GM18868 (cell line): Measurements from ENCODE around the gene MRC2.

Experiments used
- ATAC-seq: cut with Tn5 transposase; IDR thresholded peaks from one replicate; pipeline ENCODE4 v1.9.1; 2021; ENCODE audit warnings: mild to moderate bottlenecking, moderate library complexity; ENCODE audit not compliant: unreplicated experiment

Gene MRC2

DNA sequence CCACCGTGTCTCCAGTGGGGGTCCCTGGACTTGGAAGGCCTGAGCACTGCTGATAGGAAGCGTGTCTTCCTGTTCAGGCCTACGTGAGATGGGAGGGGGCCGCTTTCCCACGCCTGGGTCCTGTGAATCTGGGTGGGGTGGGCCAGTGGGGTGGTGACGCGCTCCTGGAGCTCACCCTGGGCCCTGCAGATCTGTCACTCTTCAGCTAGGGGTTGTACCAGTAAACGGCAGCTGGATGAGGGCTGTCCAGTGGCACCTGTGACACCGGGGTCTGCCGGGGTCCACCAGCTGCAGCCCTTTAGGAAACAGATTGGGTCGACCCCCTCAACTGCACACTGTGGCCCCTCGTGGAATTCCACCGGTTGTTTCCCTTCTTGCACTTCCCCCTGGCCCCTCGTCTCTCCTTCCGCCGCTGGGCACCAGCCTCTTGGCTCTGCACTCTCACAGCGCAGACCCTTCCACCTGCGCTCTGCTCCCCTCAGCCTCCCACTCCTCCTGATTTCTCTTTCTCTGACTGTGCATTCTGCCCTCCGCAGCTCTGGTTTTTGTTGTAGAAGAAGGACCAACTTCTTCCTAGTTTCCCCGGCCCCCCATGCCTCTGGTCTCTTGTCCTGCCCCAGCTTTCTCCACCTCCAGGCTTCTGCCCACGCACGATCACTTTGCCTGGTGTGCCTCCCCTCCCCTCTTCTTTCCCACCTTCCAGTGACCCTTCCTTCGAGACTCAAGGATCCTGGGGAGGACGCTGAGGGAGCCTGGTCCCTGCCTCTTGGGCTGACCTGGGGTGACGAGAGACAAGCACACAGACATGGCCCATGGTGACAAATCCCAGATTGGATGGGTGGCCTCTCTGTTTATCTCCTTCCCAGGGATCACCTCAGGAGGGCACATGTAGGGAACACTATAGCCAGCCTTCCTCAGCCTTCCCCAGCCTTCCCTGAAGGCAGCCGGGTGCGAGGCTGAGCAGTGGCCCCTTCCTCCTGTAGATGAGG, 4.8 kb downstream of the MRC2 start:
- no peak for ATAC-seq

DNA sequence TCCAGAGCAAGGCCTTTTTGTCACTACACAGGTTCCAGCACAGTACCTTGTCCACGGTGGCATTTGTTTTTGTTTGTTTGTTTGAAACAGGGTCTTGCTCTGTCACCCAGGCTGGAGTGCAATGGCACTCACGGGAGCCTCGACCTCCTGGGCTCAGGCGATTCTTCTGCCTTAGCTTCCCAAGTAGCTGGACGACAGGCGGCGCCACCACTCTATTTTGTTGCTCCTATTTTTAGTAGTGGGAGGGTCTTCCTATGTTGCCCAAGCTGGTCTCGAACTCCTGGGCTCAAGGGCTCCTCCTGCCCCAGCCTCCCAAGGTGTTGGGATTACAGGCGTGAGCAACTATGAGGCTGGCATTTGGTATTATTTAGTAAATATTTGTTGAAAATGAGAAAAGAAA, 10.3 kb downstream of the MRC2 start:
- ATAC-seq: no peak

DNA sequence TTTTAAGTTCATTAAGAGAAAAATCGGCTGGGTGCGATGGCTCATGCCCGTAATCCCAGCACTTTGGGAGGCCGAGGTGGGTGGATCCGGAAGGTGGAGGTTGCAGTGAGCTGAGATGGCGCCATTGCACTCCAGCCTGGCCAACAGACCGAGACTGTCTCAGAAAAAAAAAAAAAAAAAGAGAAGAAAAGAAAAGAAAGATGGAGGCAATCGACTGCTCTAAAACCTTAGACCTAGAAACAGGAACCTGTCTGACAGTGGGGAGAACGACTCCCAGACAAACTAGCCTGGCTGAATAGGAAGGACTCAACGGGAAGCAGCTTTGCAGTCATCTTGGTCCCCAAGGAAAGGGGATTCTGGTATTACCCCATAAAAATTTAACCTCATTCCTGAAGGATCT, 13.7 kb downstream of the MRC2 start:
- no peak for ATAC-seq

DNA sequence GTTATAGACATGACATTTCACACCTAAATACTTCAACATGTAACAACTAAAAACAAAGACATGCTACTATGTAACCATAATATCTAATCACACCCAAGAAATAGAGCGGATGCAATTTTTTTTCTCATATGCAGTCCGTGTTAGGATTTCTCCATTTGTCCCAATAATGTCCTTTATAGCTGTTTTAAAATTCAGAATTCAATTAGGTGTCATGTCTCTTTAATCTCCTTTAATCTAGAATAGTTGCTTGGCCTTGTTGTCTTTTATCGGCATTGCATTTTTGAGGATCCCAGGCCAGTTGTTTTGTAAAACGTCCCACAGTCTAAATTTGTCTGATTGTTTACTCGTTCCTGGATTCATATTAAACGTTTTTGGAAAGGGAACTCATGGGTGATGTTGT, 14.5 kb downstream of the MRC2 start:
- no peak for ATAC-seq

DNA sequence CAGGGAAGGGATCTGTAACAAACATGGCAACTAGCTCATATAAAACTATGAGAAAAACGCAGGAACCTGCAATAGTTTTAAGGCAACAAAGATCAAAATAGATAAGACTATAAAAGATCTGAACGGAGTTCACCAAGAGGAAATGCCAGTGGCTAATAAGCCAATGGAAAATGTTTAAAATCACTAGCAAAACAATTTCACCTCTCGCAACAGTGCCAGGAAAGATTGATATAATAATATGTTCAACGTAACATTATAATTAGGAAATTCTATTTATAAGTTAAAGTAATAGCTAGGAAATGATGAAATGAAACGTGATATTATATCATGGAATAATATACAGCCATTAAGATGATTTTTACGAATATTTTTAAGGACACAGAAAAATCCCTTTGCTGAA, 16.0 kb downstream of the MRC2 start:
- no peak for ATAC-seq

DNA sequence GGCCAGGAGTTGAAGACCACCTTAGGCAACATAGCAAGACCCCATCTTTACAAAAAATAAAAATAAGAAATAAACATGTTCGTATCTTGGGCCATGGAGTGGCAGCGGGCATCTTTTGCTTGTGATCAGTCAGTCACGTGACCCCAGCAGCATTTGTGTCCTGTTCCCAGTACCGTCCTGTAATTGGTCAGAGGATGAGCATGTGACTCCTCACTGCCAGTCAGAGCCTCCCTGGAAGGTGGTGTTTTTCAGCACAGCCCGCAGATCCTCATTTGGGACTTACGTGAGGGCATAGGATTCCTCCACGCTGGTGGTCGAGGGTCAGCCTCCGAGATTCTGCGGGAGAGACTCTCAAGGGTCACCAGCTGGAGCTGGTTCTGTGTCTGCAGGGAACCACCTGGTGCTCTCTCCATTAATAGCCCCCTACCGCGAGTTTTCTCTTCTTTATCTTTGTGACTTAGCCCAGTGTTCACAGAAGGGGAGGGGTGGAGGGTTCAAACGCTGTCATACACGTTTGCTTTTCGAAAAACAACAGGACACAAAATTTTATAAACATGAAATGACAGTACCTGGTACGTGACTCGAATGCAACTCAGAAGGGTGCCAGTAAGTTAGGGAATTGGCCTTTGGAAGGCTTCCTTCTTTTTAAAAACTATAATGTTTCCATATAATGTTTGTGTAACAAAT, 17.2 kb downstream of the MRC2 start:
- ATAC-seq: no peak

DNA sequence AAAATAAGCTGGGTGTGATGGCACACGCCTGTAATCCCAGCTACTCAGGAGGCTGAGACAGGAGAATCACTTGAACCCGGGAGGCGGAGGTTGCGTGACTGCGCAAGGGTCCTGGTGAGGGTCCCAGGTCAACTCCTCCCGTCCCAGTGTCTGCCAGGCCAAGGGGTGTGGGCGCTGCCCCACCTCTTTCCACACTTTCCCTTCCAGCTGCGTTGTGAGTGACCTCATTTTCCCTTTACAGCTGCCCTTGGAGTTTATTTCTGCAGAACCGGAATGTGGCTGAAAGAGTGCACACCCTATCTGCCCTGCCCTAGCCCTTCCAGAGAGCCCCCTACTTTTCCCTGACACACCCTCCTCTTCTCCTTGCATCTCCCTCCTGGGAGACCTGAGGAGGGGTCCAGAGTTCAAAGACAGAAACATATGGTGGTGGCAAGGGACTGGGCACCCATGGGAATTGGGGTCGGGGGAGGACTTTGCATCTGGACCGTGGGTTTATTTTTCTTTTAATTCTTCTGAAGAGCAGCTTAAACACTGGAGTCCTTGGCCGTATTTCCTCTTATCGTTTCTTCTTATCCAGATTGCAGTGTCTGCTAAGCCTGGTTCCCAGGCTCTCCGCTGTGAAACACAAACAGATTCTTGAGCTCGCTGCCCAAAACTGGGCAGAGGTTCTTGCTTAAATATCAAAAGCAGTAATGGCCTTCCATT, 20.9 kb downstream of the MRC2 start:
- ATAC-seq: no peak

DNA sequence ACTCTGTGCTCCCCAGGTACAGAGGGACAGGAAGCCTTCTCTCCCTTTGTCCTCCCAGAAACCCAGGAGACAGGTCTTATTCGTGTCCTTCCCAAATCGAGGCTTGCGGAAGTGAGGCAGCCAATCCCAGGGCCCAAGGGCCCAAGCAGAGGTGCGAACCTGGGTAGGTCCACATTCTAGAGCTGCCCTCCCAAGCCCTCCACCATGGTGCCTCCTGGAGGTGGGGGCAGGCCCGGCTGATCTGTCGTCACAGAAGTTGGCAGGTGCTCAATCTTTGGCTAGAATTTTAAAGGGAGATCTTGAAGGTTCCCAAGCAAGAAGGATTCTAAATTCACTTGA, 21.5 kb downstream of the MRC2 start:
- ATAC-seq: no peak

DNA sequence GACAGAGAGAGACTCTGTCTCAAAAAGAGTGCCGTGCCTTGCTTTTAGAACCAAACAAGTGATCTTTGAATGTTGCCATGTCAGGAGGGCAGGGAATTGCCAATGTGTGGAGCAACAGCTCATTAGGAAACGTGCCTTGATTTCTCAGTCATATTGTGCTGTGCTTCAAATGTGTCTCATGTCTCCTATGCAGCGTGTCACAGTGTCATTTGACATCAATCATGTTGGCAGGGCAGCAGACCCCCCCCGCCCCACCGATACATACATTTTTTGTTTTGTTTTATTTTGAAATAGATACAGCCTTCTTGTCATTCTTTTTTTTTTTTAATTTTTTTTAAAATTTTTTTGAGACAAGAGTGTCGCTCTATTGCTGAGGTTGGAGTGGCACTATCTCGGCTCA, 22.1 kb downstream of the MRC2 start:
- no peak for ATAC-seq

DNA sequence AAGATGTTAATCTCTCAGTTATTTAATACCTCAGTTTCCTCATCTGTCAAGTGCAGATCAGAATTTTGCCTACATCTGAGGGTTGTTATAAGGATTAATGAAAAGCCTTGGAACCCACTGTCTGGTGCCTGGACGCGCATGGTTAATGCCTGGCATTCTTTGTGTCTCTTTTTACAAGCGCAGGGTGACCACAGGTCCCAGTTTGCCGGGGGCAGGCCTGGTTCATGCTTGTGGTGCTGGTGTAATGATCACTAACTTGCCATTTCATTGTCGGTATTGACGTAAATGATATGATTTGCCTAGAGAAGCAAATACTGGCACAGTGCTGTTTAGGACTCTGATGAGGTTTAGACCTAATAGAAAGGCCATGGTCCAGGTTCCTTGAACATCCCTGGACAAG, 23.1 kb downstream of the MRC2 start:
- no peak for ATAC-seq

DNA sequence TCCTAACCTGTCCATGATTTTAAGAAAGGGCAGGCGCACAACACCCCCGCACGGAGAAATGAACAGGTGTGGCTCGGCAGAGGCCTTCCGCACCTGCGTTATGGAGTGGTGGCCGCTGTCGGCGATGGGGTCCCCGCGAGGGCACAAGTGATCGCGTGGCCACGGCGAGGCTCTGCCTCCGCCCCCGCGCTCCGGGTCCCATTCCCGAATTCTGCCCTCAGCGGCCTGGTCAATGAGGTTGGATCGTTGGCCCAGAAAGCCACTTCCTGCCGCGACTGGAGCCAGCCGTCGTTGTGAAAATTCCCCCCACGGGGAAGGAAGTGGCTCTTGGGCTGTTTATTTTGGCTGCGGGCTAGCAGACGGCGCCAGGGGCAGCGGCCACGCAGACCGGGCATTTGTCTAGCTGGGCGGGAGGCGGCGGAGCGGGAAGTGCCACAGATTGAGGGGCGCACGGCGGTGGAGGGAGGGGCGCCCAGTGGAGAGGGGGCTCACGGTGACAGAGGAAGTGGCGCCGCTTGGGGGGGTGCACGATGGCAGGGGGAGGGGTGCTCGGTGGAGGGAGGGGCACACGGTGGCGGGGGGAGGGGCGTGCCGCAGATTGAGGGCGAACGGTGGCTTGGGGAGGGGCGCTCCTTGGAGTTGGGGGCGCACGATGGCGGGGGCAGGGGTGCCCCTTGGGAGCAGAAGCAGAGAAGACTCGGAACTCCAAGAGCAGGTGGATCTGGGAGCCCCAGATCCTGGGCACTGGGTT, 25.0 kb downstream of the MRC2 start:
- ATAC-seq: no peak

DNA sequence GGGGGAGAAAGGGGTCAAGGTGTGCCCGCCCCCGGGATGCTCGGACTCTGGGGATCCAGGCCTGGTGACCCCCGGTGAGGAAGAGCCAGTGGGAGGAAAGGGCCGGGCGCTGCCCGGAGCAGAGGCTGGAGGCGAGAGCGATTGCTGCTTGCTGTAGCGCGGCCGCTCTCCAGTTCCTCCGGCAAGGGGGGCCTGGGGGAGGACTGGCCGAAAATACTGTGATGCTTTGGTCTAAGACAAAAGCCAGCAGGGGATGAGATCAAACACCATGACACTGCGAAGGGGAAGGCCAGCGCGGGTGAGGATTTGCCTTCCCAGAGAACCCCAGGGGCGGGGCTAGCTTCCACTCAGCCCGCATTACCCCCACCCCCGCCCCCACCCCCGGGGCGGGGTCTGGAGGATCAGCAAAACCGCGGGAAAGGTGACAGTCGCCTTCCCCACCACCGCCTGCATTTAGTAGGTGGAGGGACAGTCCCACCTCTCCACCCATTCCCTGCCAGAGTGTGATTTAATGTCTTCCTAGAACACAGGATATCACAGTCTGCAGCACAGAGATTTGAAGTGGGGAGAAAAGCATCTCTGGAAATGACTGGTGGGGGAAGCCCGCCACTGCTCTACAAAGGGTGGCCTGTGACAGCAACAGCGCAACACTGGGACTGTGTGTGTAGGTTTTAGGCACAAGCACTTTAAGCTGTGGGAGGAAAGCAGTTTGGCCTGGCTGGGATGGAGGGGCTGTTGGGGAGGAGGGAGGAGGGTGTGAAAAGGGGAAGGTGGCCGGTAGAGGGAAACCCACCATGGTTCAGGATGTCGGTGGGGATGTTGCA, 25.7 kb downstream of the MRC2 start:
- ATAC-seq: peak; percentile 94

DNA sequence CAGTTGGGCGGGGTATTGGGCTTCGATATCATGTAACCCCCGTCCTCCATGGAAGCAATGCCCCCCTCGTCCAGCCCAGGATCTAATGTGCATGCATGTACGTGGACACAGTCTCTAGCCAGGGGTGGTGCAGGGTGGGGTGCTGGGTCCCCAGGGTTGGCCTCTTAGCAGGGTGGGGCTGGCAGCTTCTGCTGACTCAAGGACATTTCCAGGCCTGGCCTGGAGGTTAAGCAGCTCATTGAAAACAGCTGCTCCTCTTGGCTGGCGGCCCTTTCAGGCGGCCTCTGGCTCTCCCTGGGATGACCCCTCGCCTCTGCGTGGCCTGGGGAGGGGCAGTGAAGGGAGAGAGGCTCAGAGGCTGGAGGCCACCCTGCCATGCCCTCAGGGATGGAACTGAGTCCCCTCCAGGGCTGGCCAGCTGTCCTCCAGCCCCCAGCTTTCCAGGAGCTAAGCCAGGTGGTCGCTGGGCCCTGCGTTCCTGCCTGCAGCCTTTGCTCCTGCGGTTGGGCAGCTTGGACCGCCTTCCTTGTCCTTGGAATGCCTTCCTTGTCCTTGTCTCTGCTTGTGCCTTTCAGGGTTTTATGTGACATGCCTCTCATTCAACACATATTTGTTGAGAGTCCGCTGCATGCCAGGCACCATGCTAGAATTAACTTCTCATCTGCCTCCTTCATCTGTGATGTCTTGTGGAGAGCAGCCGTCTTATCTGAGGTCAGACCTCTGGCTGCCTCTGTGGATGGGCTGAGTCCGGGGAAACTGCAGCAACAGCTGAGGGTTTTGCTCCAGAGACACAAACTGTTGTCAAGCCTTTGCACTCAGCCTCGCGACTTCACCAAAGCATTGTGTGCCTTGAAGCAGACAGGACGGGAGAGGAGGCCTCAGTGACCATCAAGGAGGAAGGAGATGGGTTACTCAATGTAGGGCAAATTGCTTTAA, 26.6 kb downstream of the MRC2 start:
- ATAC-seq: no peak

DNA sequence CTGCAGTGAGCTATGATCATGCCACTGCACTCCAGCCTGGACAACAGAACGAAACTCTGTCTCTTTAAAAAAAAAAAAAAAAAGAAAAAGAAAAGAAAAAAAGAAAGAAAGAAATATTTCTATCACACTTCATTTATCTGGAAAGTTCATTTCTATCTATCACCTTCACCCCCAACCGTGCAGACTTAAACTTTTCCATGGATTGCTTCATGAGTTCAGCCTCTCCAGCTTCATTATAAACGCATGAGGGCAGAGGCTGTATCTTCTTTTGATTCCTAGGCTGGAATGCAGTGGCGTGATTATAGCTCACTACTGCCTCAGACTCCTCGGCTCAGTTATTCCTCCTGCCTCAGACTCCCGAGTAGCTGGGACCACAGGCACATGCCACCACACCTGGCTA, 28.2 kb downstream of the MRC2 start:
- no peak for ATAC-seq

DNA sequence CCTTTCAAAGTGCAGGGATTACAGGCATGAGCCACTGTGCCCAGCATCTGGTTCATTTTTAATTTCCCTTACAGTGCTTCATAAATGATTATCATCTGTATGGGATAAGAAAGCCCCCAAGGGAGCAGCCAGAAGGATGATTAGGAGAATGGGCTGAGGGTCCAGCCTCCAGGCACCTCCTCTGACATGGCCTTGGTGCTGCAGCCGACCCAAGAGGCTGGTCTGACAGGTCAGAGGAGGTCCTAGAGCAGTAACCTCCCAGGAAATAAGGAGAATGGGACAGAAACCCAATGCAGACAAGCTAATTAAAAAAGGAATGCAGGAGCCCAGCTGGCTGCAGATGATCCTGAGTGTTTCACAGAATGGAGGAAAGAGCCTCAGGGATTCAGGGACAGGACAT, 29.0 kb downstream of the MRC2 start:
- no peak for ATAC-seq

DNA sequence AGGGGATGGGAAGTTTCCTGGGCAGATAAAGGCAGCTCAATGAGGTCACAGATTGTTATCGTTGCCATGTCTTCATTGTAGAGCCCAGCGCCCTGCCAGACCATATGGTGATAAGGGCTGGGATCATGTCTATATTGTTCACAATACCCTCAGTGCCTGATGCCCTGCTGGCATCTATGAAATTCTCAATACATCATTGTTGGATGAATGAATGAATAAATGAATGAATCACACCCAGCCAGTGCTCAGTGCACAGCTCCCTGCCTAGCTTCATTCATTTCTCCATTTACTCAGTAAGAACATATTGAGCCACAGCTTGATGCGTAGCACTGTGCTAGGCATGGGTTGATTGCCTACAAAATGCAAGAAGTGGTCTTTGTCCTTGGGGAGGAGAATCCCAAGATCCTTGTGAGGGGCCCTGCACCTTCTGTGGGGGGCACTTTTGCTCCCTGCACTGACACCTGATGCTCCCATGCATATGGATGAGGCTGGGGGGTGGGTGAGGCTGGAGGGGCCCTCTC, 29.7 kb downstream of the MRC2 start:
- ATAC-seq: no peak

DNA sequence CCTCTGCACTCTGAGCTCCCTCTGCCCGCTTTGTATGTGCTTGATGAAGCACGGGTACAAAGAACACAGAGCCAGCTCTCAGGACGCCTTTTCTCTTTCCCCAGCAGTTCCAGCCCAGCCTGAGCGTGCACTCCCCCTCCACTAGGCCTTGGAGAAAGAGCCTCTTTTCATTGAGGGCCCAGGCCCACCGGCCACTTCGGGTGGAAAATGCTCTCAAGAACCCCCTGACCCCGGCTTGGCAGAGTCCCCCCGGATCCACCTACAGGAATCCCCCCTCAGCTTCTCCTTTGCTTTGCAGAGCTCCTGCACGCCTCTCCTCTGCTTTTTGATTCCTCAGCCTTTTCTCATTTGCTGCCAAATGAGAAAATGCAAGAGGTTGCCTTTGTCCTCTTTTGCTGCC, 30.2 kb downstream of the MRC2 start:
- no peak for ATAC-seq

DNA sequence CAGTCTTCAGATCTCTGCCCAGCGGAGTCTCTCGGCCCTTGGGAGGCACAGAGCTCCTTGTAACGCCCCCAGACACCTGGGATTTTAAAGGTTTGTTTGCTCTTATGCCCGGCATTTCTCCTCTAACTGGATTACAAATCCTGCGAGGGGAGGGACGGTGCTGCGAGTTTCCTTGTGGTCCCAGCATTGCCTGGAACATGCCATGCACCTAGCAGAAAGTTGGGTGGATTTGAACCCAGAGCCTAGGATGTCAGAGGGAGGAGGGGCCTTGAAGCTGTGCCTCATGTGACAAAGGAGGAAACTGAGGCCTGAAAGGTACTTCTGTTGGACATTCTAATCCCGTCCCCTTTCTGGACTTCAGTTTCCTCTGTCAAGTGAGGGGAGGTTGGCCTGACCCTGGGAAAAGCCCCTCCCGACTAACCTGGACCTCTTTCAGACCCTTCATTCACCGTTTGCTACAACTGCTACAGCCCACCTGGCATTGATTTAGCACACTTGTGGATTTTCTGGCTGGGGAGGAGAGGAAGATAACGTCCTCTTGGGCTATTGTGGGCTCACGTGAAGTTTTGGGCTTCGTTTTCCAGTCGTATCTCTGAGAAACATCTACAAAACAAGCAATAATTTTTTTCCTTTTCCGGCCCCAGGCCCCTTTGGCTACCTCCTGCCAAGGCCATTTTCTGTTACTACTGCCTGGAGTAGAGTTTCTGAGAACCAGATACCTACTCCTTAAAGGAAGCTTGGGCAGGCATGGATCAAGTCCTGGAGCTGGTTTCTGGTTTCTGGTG, 30.9 kb downstream of the MRC2 start:
- no peak for ATAC-seq
